WTC11 (cell line): ENCODE results near the gene HES5. TPM values are rescaled to one million over a fixed set of nuclear protein-coding genes. Genes with fewer than 3 reads are reported as not detected.

Experiments
- ATAC-seq: fragments of 200-7000 bp; cut with Tn5 transposase; 2 replicates; pipeline ENCODE4 v1.10.0; 2021; ENCODE audit warnings: mild to moderate bottlenecking, moderate library complexity
- CTCF ChIA-PET: fragments of 300-600 bp; sonication (Branson Sonifier 250); formaldehyde crosslinking; loops from one replicate; lab custom pipeline; 2021; ENCODE audit warnings: antibody characterized with exemption; lab: Charles Lee
- POLR2A ChIA-PET: fragments of 350-600 bp; sonication (Branson Sonifier 250); formaldehyde crosslinking; loops from one replicate; lab custom pipeline; 2021; ENCODE audit warnings: antibody characterized with exemption; lab: Charles Lee
- DNase-seq: peaks from one replicate; pipeline ENCODE4 v3.0.0; 2021; ENCODE audit warnings: low spot score
- H3K27ac Mint-ChIP-seq: 2 replicates; pipeline ENCODE4 v1.8.0; 2021; ENCODE audit warnings: mixed read lengths
- H3K27me3 Mint-ChIP-seq: 2 replicates; pipeline ENCODE4 v1.8.0; 2021; ENCODE audit warnings: low read depth, mild to moderate bottlenecking, moderate library complexity, mixed read lengths
- H3K36me3 Mint-ChIP-seq: 2 replicates; pipeline ENCODE4 v1.8.0; 2021; ENCODE audit warnings: mixed read lengths
- H3K4me1 Mint-ChIP-seq: 2 replicates; pipeline ENCODE4 v1.8.0; 2022; ENCODE audit warnings: mixed read lengths
- H3K4me3 Mint-ChIP-seq: 2 replicates; pipeline ENCODE4 v1.8.0; 2021; ENCODE audit warnings: mild to moderate bottlenecking, moderate library complexity, mixed read lengths
- H3K9me3 Mint-ChIP-seq: 2 replicates; pipeline ENCODE4 v1.8.0; 2021; ENCODE audit warnings: mixed read lengths
- ATF1 ChIP-seq: sonication (generic); formaldehyde crosslinking; IDR thresholded peaks from 2 replicates; pipeline ENCODE4 v1.8.1; 2023; ENCODE audit warnings: mild to moderate bottlenecking, moderate library complexity, missing genetic modification reagents
- ATF3 ChIP-seq: sonication (generic); formaldehyde crosslinking; conservative IDR thresholded peaks from 2 replicates; pipeline ENCODE4 v1.8.1; 2022; ENCODE audit warnings: mild to moderate bottlenecking, missing genetic modification reagents
- E2F5 ChIP-seq: sonication (generic); formaldehyde crosslinking; IDR thresholded peaks from 2 replicates; pipeline ENCODE4 v1.8.1; 2022; ENCODE audit warnings: mild to moderate bottlenecking, moderate library complexity, missing genetic modification reagents
- ELF4 ChIP-seq: sonication (generic); formaldehyde crosslinking; IDR thresholded peaks from 2 replicates; pipeline ENCODE4 v1.8.1; 2022; ENCODE audit warnings: low read depth, mild to moderate bottlenecking, moderate library complexity, missing genetic modification reagents
- FOXJ3 ChIP-seq: sonication (generic); formaldehyde crosslinking; IDR thresholded peaks from 2 replicates; pipeline ENCODE4 v1.9.0; 2021; ENCODE audit warnings: missing genetic modification reagents, mild to moderate bottlenecking, borderline replicate concordance
- FOXP4 ChIP-seq: sonication (generic); formaldehyde crosslinking; IDR thresholded peaks from 2 replicates; pipeline ENCODE4 v1.8.0; 2022; ENCODE audit warnings: mild to moderate bottlenecking, missing genetic modification reagents
- GTF2I ChIP-seq: fragments of 250-450 bp; sonication (Bioruptor Pico); conservative IDR thresholded peaks from 2 replicates; pipeline ENCODE4 v1.4.0; 2021; ENCODE audit warnings: mild to moderate bottlenecking
- HMGA2 ChIP-seq: fragments of 250-450 bp; sonication (Bioruptor Pico); IDR thresholded peaks from 2 replicates; pipeline ENCODE4 v1.4.0; 2021; ENCODE audit warnings: mild to moderate bottlenecking, moderate library complexity
- NFATC4 ChIP-seq: fragments of 250-450 bp; sonication (Bioruptor Pico); IDR thresholded peaks from 2 replicates; pipeline ENCODE4 v1.9.0; 2021; ENCODE audit warnings: mild to moderate bottlenecking
- PREB ChIP-seq: sonication (generic); formaldehyde crosslinking; IDR thresholded peaks from 2 replicates; pipeline ENCODE4 v1.8.1; 2022; ENCODE audit warnings: mild to moderate bottlenecking, missing genetic modification reagents, moderate library complexity, borderline replicate concordance
- SOX15 ChIP-seq: fragments of 250-450 bp; sonication (Bioruptor Pico); IDR thresholded peaks from 2 replicates; pipeline ENCODE4 v1.9.0; 2021; ENCODE audit warnings: mild to moderate bottlenecking
- SP1 ChIP-seq: sonication (generic); formaldehyde crosslinking; conservative IDR thresholded peaks from 2 replicates; pipeline ENCODE4 v1.8.1; 2022; ENCODE audit warnings: missing genetic modification reagents
- TCF7 ChIP-seq: sonication (generic); formaldehyde crosslinking; IDR thresholded peaks from 2 replicates; pipeline ENCODE4 v1.8.0; 2022; ENCODE audit warnings: mild to moderate bottlenecking, low read depth, missing genetic modification reagents, moderate library complexity
- USF2 ChIP-seq: sonication (generic); formaldehyde crosslinking; IDR thresholded peaks from 2 replicates; pipeline ENCODE4 v1.8.1; 2023; ENCODE audit warnings: mild to moderate bottlenecking, missing genetic modification reagents, moderate library complexity
- ZNF121 ChIP-seq: sonication (generic); formaldehyde crosslinking; IDR thresholded peaks from 2 replicates; pipeline ENCODE4 v1.8.0; 2023; ENCODE audit warnings: missing genetic modification reagents
- ZNF263 ChIP-seq: sonication (generic); formaldehyde crosslinking; IDR thresholded peaks from 2 replicates; pipeline ENCODE4 v1.8.1; 2022; ENCODE audit warnings: low read depth, mild to moderate bottlenecking, moderate library complexity, missing genetic modification reagents
- ZNF532 ChIP-seq: fragments of 250-450 bp; sonication (Bioruptor Pico); IDR thresholded peaks from 2 replicates; pipeline ENCODE4 v1.9.0; 2021; ENCODE audit warnings: mild to moderate bottlenecking, borderline replicate concordance
- ZNF671 ChIP-seq: fragments of 250-450 bp; sonication (Bioruptor Pico); IDR thresholded peaks from 2 replicates; pipeline ENCODE4 v1.8.0; 2021; ENCODE audit warnings: mild to moderate bottlenecking
- total RNA-seq: library from RNA; stranded (reverse); gene quantifications from 3 replicates; pipeline ENCODE4 v1.2.3, GENCODE V29; 2021
- TF ChIP-seq, protein P1 (sequence below): fragments of 200-600 bp; IDR thresholded peaks from 2 replicates; pipeline ENCODE4 v1.8.0; 2022; ENCODE audit warnings: antibody characterized with exemption
- TF ChIP-seq, protein P2 (sequence below): sonication (generic); formaldehyde crosslinking; IDR thresholded peaks from 2 replicates; pipeline ENCODE4 v1.8.1; 2022; ENCODE audit warnings: low read depth, missing genetic modification reagents, borderline replicate concordance

Gene HES5
- total RNA-seq, 1 experiment from 2014 or later: not detected

- H3K4me1 Mint-ChIP-seq: peaks cover 9% of the 10 kb centered on the region
- H3K27me3 Mint-ChIP-seq: peaks cover 11% of the 10 kb centered on the region; the same call in 1 of the 2 replicates
- no peak for ATAC-seq
- CTCF ChIA-PET: no interaction called here
- POLR2A ChIA-PET: no interaction called here
- H3K27ac Mint-ChIP-seq: no peak overlapping the region
- H3K4me3 Mint-ChIP-seq: no peak overlapping the region
- no peak for DNase-seq
- TF ChIP-seq TCF7 (CRISPR knock-in tag) (no peak), ZNF671 (no peak), GTF2I (CRISPR knock-in tag) (no peak), USF2 (CRISPR knock-in tag) (no peak), FOXJ3 (no peak), ZNF263 (CRISPR knock-in tag) (no peak), ELF4 (no peak), HMGA2 (CRISPR knock-in tag) (no peak), E2F5 (CRISPR knock-in tag) (no peak), FOXP4 (CRISPR knock-in tag) (no peak), PREB (CRISPR knock-in tag) (no peak), ZNF121 (CRISPR knock-in tag) (no peak), ZNF532 (no peak), ATF1 (no peak), SOX15 (CRISPR knock-in tag) (no peak), SP1 (CRISPR knock-in tag) (no peak), NFATC4 (CRISPR knock-in tag) (no peak), ATF3 (no peak)
- TF ChIP-seq, protein P1, sequence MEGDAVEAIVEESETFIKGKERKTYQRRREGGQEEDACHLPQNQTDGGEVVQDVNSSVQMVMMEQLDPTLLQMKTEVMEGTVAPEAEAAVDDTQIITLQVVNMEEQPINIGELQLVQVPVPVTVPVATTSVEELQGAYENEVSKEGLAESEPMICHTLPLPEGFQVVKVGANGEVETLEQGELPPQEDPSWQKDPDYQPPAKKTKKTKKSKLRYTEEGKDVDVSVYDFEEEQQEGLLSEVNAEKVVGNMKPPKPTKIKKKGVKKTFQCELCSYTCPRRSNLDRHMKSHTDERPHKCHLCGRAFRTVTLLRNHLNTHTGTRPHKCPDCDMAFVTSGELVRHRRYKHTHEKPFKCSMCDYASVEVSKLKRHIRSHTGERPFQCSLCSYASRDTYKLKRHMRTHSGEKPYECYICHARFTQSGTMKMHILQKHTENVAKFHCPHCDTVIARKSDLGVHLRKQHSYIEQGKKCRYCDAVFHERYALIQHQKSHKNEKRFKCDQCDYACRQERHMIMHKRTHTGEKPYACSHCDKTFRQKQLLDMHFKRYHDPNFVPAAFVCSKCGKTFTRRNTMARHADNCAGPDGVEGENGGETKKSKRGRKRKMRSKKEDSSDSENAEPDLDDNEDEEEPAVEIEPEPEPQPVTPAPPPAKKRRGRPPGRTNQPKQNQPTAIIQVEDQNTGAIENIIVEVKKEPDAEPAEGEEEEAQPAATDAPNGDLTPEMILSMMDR: no peak
- TF ChIP-seq, protein P2, sequence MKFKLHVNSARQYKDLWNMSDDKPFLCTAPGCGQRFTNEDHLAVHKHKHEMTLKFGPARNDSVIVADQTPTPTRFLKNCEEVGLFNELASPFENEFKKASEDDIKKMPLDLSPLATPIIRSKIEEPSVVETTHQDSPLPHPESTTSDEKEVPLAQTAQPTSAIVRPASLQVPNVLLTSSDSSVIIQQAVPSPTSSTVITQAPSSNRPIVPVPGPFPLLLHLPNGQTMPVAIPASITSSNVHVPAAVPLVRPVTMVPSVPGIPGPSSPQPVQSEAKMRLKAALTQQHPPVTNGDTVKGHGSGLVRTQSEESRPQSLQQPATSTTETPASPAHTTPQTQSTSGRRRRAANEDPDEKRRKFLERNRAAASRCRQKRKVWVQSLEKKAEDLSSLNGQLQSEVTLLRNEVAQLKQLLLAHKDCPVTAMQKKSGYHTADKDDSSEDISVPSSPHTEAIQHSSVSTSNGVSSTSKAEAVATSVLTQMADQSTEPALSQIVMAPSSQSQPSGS (CRISPR knock-in tag): no peak
- peaks cover 21% of the 10 kb centered on the region for H3K9me3 Mint-ChIP-seq
- peaks cover 13% of the 10 kb centered on the region; the same call in 1 of the 2 replicates for H3K36me3 Mint-ChIP-seq
Measured at GRCh38 chr1:2575801-2576663, 46.0 kb upstream of the HES5 start.
